Fibroblast of mammary gland (primary cell): ENCODE results near the gene GBE1.
A peak's percentile ranks its signal among the peaks of the same experiment; 100 is the strongest.
"Not testable (repeated sequence)": the region's sequence is repeated elsewhere in the genome, so short reads cannot be mapped to it uniquely, and the experiment has no call there.

Source experiments
- DNase-seq: peaks from one replicate; pipeline ENCODE4 v3.0.0-alpha.2; 2010; ENCODE audit warnings: low read depth
- H3K4me3 ChIP-seq: 2 replicates; pipeline ENCODE4 v1.5.1; 2011; ENCODE audit warnings: low read depth, mild to moderate bottlenecking, low read length, moderate library complexity; ENCODE audit not compliant: control insufficient read depth
- TF ChIP-seq, protein P1 (sequence below): conservative IDR thresholded peaks from 2 replicates; pipeline ENCODE4 v1.5.1; 2011; ENCODE audit warnings: low read depth, low read length, inconsistent platforms; ENCODE audit not compliant: control insufficient read depth, insufficient read depth

GBE1 gene

DNA sequence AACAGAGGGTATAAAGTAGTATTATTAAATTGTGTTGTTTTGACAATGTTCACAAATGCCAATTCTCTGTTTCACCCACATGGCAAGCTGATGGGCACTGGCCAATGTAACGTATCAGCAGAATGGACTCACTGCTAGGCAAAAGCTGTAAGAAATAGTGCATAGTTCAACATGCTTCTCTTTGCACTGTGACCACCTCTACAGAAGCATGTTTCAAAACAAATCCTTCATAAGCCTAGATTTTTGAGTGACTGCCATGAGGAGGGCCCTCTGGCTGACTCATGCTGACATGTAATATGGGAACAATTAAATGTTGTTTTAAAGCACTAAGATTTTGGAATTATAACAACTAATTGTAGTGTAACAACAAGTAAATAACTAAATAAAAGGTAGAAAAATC is 3.2 kb downstream of the GBE1 start:
- DNase-seq = peak; percentile 93
- no peak overlapping the region for H3K4me3 ChIP-seq
- TF ChIP-seq, protein P1, sequence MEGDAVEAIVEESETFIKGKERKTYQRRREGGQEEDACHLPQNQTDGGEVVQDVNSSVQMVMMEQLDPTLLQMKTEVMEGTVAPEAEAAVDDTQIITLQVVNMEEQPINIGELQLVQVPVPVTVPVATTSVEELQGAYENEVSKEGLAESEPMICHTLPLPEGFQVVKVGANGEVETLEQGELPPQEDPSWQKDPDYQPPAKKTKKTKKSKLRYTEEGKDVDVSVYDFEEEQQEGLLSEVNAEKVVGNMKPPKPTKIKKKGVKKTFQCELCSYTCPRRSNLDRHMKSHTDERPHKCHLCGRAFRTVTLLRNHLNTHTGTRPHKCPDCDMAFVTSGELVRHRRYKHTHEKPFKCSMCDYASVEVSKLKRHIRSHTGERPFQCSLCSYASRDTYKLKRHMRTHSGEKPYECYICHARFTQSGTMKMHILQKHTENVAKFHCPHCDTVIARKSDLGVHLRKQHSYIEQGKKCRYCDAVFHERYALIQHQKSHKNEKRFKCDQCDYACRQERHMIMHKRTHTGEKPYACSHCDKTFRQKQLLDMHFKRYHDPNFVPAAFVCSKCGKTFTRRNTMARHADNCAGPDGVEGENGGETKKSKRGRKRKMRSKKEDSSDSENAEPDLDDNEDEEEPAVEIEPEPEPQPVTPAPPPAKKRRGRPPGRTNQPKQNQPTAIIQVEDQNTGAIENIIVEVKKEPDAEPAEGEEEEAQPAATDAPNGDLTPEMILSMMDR = no peak

DNA sequence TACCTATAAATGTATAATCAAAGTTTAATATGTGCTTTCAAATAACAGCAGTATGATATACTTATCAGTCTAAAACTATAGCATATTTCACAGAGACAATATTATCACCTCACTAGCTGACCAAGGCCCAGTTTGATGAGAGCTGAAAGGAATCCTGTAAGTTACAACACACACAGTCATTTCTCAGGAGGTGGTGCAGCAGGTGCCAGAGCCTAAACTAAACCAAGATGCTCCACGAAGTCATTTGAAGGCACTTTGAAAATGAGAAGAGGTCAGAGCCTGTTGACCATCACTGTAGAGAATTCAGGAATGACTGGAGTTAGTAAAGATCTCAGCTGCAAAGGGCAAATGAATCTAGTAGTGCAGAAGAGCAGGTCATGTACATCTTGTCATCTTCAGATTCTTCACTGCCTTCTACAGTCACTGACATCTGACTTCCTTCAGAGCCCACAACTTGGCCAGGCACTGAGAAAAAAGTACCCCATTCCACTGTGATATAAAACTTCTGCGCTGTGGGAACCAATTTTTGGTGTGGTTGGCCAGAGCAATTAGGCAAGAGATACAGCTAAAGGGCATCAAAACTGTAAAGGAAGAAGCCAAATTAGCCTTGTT is 7.9 kb downstream of the GBE1 start:
- H3K4me3 ChIP-seq = no peak overlapping the region
- TF ChIP-seq, protein P1 = no peak
- DNase-seq = no peak

DNA sequence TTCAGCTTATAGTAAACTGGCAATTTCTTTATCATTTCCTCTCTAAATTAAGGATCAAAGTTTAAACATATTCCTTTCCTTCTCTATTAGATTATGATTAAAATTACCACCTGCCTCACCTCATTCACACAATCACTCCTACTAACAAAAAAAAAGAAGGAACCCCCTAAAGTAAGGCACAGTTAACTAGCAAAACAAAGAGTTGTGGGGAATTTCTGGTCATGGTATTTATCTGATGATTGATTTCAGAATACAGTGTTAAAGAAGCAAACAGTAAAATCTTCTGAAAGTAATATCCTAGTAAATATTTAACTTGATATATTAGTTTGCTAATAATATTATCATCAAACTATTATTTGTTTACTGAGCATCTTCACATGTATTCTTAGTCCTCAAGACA is 8.8 kb downstream of the GBE1 start:
- TF ChIP-seq, protein P1 = no peak
- DNase-seq = no peak
- no peak overlapping the region for H3K4me3 ChIP-seq

DNA sequence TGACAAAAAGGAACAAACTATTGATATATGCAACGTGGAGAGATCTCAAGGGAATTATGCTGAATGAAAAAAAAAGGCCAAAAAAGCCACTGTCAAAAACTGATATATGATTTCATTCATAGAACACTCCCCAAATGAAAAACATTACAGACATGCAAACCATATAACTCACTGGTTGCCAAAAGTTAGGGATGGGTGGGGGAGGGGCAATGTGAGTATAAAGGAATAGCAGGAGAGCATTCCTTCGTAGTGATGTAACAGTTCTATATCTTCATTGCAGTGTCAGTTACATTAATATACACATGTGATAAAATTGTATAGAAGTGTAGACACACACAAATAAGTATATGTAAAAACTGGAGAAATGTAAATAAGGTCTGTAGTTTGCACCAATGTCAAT is 12.2 kb downstream of the GBE1 start:
- TF ChIP-seq, protein P1 = no peak

DNA sequence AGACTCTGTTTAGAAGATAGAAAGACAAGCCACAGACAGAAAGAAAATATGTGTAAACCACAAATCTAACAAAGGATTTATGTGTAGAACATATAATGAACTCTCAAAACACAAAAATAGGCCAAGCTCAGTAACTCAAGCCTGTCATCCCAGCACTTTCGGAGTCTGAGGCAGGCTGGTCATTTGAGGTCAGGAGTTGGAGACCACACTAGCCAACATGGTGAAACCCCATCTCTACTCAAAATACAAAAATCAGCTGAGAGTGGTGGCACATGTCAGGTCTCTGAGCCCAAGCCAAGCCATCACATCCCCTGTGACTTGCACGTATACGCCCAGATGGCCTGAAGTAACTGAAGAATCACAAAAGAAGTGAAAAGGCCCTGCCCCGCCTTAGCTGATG is 14.2 kb downstream of the GBE1 start:
- H3K4me3 ChIP-seq, DNase-seq: not testable (repeated sequence)

More for the DNA sequence above, 12.2 kb downstream of the GBE1 start:
- H3K4me3 ChIP-seq = no peak overlapping the region
- DNase-seq = no peak

DNA sequence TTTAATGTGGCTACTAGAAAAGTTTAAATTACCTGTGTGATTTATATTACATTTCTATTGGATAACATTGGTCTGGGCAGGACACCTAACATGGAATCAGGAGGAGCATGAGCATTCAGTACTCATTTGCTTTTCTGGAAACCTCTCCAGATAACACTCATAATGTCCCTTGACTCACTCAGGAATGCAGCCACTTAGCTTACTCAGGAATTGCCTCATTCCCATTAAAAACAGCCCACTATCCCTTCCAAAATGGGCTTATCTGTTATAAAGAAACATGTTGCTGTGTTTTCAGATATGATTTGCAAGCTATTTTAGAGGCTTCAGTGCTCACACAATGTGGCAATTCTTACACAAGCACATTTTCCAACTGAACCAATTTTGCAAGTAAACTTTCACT is 17.1 kb downstream of the GBE1 start:
- peak; percentile 97 for DNase-seq
- TF ChIP-seq, protein P1 = no peak
- H3K4me3 ChIP-seq = no peak overlapping the region

DNA sequence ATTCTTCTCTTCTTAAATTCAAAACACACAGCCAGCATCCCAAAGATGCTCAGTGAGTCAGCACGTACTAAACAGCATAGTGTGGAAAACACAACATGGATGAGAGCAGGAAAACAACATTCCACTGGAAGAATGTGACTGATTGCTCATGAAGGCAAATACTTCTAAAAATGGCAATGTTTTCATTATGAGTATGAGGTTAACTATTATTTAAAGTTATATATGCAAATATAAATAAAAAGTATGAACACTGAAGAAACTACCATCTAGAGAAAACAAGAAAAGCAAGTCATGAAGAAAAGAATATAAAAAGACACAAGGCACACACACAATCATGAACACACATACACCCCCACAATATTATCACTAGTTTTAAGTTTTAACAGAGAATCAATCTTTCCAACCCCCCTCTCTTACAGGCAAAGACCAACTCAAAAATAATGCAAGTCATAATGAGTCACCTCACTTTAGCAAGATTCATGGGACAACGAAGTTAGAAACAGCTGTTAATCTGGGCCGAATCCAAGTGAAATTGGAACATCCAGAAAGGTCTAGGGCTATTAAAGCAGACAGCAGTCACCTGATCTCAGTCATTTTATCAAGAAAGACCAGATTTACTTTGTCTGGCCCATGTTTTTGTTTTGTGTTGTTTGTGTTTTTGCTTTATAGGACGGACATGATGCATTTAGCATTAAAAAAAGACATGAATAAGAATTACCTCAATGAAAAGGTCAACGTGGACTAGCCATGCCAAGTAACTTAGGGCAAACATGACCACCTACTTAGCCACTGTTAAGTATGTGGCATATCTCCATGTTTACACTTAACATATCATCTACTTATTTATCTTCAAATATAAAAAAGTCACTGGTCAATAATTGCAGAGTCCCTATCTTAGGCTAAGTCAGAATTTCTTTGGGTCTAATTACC is 18.1 kb downstream of the GBE1 start:
- TF ChIP-seq, protein P1 = no peak
- DNase-seq = peak; percentile 99
- H3K4me3 ChIP-seq = no peak overlapping the region
